ENCODE measurements around the gene ZNF766. TPM values are rescaled to one million over a fixed set of nuclear protein-coding genes. Genes with fewer than 3 reads are reported as not detected.

ZNF766 gene
- total RNA-seq, 3 donors from 2014 or later, result 11.4 to 21.0 (median 12.8) TPM

DNA sequence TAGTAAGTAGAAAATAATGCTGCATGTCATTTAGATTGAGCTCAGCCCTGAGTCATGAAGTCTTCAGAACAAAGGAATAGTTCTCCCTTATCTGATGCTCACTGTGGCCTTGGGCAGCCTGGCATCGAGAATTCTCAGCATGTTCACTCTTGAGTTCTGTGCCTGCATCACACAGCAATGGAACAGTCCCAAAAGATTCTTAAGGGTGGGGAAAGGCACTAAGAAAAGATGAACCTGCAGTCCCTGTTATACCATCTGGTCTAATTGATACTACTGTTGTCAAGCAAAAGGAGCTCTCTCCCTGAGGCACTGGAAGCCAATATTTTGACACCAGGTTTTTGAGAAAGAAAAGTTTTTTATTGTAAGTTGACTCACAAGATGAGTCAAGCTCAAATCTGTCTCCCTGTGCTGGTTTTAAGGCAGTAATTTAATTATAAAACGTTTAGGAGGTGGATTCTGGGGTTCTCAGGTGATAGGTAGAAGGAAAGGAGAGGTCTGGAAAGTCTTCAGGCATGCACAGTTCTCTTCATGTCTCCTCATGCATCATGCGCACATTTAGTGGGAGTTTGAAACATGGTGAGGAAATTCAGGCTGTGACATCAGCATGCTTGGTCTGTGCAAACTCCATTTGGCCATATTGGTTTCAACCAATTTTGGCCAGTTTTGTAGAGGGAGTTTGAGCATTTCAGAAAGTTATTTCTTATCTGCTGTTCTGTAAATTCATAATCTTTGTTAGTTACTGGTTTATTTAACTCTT, 38.1 kb upstream of the ZNF766 start:
- no peaks in the 10 kb centered on the region for H3K4me1 ChIP-seq (ENCODE audit: low read depth)
- DNase-seq (no peak), ATAC-seq (no peak)
- intact Hi-C loops (cut with DNase I, micrococcal nuclease), result loop anchor here in 1 of 2 donors (10.0 kb wide), 1 partner anchor 97 kb away; the partner anchor contains the start of gene ZNF616
- TF ChIP-seq, protein P1, sequence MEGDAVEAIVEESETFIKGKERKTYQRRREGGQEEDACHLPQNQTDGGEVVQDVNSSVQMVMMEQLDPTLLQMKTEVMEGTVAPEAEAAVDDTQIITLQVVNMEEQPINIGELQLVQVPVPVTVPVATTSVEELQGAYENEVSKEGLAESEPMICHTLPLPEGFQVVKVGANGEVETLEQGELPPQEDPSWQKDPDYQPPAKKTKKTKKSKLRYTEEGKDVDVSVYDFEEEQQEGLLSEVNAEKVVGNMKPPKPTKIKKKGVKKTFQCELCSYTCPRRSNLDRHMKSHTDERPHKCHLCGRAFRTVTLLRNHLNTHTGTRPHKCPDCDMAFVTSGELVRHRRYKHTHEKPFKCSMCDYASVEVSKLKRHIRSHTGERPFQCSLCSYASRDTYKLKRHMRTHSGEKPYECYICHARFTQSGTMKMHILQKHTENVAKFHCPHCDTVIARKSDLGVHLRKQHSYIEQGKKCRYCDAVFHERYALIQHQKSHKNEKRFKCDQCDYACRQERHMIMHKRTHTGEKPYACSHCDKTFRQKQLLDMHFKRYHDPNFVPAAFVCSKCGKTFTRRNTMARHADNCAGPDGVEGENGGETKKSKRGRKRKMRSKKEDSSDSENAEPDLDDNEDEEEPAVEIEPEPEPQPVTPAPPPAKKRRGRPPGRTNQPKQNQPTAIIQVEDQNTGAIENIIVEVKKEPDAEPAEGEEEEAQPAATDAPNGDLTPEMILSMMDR (IDR thresholded peaks at IDR 0.05), result no peak
- H3K4me3 ChIP-seq, result no peak overlapping the region
- H3K36me3 ChIP-seq (ENCODE audit: low read depth), result no peaks in the 10 kb centered on the region
- no peaks in the 10 kb centered on the region for H3K9me3 ChIP-seq

DNA sequence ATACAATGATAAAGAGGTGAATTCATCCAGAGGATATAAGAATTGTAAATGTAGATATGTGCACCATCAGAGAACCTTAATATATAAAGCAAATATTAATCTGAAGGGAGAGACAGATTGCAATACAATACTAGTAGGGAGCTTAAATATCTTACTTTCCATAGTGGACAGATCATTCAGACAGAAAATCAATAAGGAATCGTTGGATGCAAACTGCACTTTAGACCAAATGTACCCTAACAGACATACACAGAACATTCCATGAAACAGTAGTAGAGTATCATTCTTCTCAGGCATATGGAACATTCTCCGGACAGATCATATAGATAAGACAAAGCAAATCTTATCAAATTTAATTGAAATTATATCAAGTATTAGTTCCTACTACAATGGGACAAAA, 35.0 kb upstream of the ZNF766 start:
- H3K9me3 ChIP-seq, result no peaks in the 10 kb centered on the region
- H3K4me1 ChIP-seq (ENCODE audit: low read depth), result no peaks in the 10 kb centered on the region
- TF ChIP-seq, protein P1 (IDR thresholded peaks at IDR 0.05), result no peak
- intact Hi-C loops (cut with DNase I, micrococcal nuclease), result loop anchor here in 1 of 2 donors (10.0 kb wide), 1 partner anchor 100 kb away; the partner anchor contains the start of gene ZNF616
- H3K36me3 ChIP-seq (ENCODE audit: low read depth), result no peaks in the 10 kb centered on the region
- ATAC-seq, result no peak
- no peak for DNase-seq
- no peak overlapping the region for H3K4me3 ChIP-seq

DNA sequence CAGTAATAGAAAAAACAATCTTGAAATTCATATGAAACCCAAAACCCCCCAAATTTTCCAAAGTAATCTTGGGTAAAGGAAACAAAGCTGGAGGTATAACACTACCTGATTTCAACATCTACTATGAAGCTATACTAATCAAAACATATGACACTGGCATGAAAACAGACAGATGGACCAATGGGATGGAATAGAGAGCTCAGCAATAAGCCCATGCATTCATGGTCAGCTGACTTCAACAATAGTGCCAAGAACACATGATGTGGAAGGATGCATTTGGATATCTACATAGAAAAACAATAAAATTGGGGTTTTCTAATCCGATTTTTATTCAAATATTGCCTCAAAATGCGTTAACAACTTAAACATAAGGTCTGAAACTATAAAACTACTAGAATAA, 32.2 kb upstream of the ZNF766 start:
- DNase-seq, result no peak
- no peaks in the 10 kb centered on the region for H3K36me3 ChIP-seq (ENCODE audit: low read depth)
- H3K9me3 ChIP-seq, result no peaks in the 10 kb centered on the region
- TF ChIP-seq, protein P1 (IDR thresholded peaks at IDR 0.05), result no peak
- no peaks in the 10 kb centered on the region for H3K4me1 ChIP-seq (ENCODE audit: low read depth)
- ATAC-seq, result no peak
- no peak overlapping the region for H3K4me3 ChIP-seq
- intact Hi-C loops (cut with DNase I, micrococcal nuclease), result loop anchor here (2.0 to 10.0 kb wide), 2 partner anchors 98 to 102 kb away; partner anchors contain the start of gene ZNF616 (in 2 of the 2)

DNA sequence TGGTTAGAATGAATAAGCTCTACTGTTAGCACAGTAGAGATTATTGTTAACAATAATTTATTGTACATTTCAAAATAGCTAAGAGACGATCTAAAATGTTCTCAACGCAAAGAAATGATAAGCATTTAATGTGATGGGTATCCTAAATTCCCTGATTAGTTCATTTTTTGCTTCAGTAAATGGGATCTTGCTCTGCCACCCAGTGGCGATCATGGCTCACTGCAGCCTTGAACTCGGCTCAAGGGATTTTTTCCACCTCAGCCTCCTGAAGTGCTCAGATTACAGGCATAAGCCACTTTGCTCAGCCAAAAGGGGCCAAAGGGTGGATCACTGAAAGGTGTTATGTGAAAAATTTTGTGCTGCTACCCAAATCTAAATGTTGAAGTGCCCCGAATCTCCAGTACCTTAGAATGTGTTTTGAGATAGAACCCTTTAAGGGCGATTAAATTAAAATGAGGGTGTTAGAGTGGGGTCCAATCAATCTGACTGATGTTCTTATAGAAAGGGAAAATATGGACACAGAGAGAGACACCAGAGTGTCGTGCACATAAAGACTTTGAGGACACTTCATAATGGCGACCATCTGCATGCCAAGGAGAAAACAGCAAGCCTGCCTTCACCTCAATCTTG, 31.5 kb upstream of the ZNF766 start:
- intact Hi-C loops (cut with DNase I, micrococcal nuclease), result loop anchor here (2.0 to 10.0 kb wide), 2 partner anchors 99 to 103 kb away; partner anchors contain the start of gene ZNF616 (in 2 of the 2)
- H3K4me1 ChIP-seq (ENCODE audit: low read depth), result no peaks in the 10 kb centered on the region
- TF ChIP-seq, protein P1 (IDR thresholded peaks at IDR 0.05), result peak; percentile 74
- H3K36me3 ChIP-seq (ENCODE audit: low read depth), result no peaks in the 10 kb centered on the region
- no peak overlapping the region for H3K4me3 ChIP-seq
- no peaks in the 10 kb centered on the region for H3K9me3 ChIP-seq
- DNase-seq, result peak in 2 of 3 donors; percentile 59 to 70
- ATAC-seq, result peak; percentile 91

- intact Hi-C loops (cut with DNase I, micrococcal nuclease), result no loop called here
- no peaks in the 10 kb centered on the region for H3K36me3 ChIP-seq (ENCODE audit: low read depth)
- no peaks in the 10 kb centered on the region for H3K9me3 ChIP-seq
- TF ChIP-seq, protein P1 (IDR thresholded peaks at IDR 0.05), result no peak
- no peak for DNase-seq
- no peak for ATAC-seq
- H3K4me1 ChIP-seq (ENCODE audit: low read depth), result no peaks in the 10 kb centered on the region
- H3K4me3 ChIP-seq, result no peak overlapping the region
Observed at GRCh38 chr19:52244021-52244420, 25.4 kb upstream of the ZNF766 start.

Data from mucosa of descending colon (tissue), 3 donors.